CD4-positive, alpha-beta T cell (primary cell): Measurements from ENCODE around the gene LPAR3. TPM values are rescaled to one million over a fixed set of nuclear protein-coding genes. Genes with fewer than 3 reads are reported as not detected.

Source experiments
- ATAC-seq: fragments of 200-7000 bp; cut with Tn5 transposase; one replicate; pipeline ENCODE4 v1.10.0; 2022; ENCODE audit warnings: mild to moderate bottlenecking; ENCODE audit not compliant: poor library complexity
- CTCF ChIA-PET: fragments of 350-600 bp; sonication (Branson Sonifier 250); formaldehyde crosslinking; loops from one replicate; lab custom pipeline; 2021; ENCODE audit warnings: antibody characterized with exemption, inconsistent platforms; lab: Charles Lee
- POLR2A ChIA-PET: fragments of 350-600 bp; sonication (Branson Sonifier 250); formaldehyde crosslinking; loops from one replicate; lab custom pipeline; 2021; ENCODE audit warnings: antibody characterized with exemption, inconsistent platforms; lab: Charles Lee
- DNase-seq, 14 experiments: peaks; one replicate each; pipeline ENCODE4 v3.0.0-alpha.2; 2013 to 2020; ENCODE audit warnings: mixed read lengths in 2 of 14
- H3K27ac ChIP-seq, 2 donors: one replicate each; pipeline versions ENCODE4 v1.5.1 to v1.7.0; 2013; ENCODE audit warnings: low read length in 2 of 2, low read depth in 1 of 2, mild to moderate bottlenecking in 1 of 2
- H3K27me3 ChIP-seq, 2 experiments: 1 replicate in 1 of 2; 2 replicates in 1 of 2; pipeline versions ENCODE4 v1.6.1 to v1.7.0; 2013; ENCODE audit warnings: low read length in 2 of 2, control low read depth in 1 of 2, mild to moderate bottlenecking in 1 of 2, moderate library complexity in 1 of 2; ENCODE audit not compliant: insufficient read depth in 2 of 2, control insufficient read depth in 1 of 2
- H3K36me3 ChIP-seq: one replicate; pipeline ENCODE4 v1.6.1; 2013; ENCODE audit warnings: low read length, control low read depth; ENCODE audit not compliant: insufficient read depth
- H3K4me1 ChIP-seq: one replicate; pipeline ENCODE4 v1.6.1; 2013; ENCODE audit warnings: low read length, control low read depth; ENCODE audit not compliant: insufficient read depth
- H3K4me3 ChIP-seq: one replicate; pipeline ENCODE4 v1.5.1; 2013; ENCODE audit warnings: mild to moderate bottlenecking, low read length, moderate library complexity
- H3K9me3 ChIP-seq, 2 experiments: 1 replicate in 1 of 2; 2 replicates in 1 of 2; pipeline versions ENCODE4 v1.6.1 to v1.7.0; 2013; ENCODE audit warnings: low read length in 2 of 2, mild to moderate bottlenecking in 2 of 2, control low read depth in 1 of 2, moderate library complexity in 1 of 2; ENCODE audit not compliant: control insufficient read depth in 1 of 2, insufficient read depth in 1 of 2
- H3K27ac Mint-ChIP-seq: one replicate; pipeline ENCODE4 v1.8.0; 2020; ENCODE audit warnings: mixed read lengths
- H3K27me3 Mint-ChIP-seq: one replicate; pipeline ENCODE4 v1.8.0; 2021; ENCODE audit warnings: mixed read lengths
- H3K36me3 Mint-ChIP-seq: one replicate; pipeline ENCODE4 v1.8.0; 2021; ENCODE audit warnings: low read depth, mixed read lengths
- H3K4me1 Mint-ChIP-seq: one replicate; pipeline ENCODE4 v1.8.0; 2021; ENCODE audit warnings: low read depth, mixed read lengths
- H3K4me3 Mint-ChIP-seq: one replicate; pipeline ENCODE4 v1.8.0; 2020; ENCODE audit warnings: mild to moderate bottlenecking, mixed read lengths
- H3K9me3 Mint-ChIP-seq: one replicate; pipeline ENCODE4 v1.8.0; 2020; ENCODE audit warnings: mixed read lengths
- intact Hi-C, 2 experiments: fragments of 100-400 bp; cut with DNase I in 1 of 2; cut with micrococcal nuclease in 1 of 2; formaldehyde crosslinking; loops; one replicate each; pipeline versions ENCODE4 v1.15.1 to v1.9.0; 2023 to 2025; cut with DNase I, micrococcal nuclease
- total RNA-seq, 174 experiments: library from RNA in 2 of 174; stranded (reverse) in 2 of 174; gene quantifications; one replicate each; pipeline ENCODE4 v1.2.3 and lab custom pipeline; 2021 to 2026
- TF ChIP-seq, protein P1 (sequence below): fragments of 200-600 bp; IDR thresholded peaks from one replicate; pipeline ENCODE4 v1.8.0; 2022; ENCODE audit warnings: antibody characterized with exemption, mild to moderate bottlenecking

LPAR3 gene
- total RNA-seq, 2 experiments from 2014 or later, result 0.25 to 0.87 TPM

DNA sequence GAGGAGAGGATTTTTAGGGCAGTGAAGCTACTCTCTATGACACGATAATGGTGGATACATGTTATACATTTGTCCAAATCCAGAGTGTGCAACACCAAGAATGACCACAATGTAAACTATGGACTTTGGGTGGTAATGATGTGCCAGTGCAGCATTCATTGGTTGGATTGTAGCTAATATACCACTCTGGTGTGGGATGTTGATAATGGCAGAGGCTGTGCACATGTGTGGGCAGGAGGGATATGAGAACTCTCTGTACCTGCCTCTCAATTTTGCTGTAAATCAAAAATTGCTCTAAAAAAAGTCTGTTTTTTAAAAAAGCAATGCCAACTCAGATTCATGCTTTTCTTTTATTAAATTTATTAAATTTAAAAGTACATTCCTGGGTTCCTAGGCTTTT, 27.2 kb upstream of the LPAR3 start:
- intact Hi-C loops, result no loop called here
- H3K4me1 ChIP-seq, result no peaks in the 10 kb centered on the region
- TF ChIP-seq, protein P1, sequence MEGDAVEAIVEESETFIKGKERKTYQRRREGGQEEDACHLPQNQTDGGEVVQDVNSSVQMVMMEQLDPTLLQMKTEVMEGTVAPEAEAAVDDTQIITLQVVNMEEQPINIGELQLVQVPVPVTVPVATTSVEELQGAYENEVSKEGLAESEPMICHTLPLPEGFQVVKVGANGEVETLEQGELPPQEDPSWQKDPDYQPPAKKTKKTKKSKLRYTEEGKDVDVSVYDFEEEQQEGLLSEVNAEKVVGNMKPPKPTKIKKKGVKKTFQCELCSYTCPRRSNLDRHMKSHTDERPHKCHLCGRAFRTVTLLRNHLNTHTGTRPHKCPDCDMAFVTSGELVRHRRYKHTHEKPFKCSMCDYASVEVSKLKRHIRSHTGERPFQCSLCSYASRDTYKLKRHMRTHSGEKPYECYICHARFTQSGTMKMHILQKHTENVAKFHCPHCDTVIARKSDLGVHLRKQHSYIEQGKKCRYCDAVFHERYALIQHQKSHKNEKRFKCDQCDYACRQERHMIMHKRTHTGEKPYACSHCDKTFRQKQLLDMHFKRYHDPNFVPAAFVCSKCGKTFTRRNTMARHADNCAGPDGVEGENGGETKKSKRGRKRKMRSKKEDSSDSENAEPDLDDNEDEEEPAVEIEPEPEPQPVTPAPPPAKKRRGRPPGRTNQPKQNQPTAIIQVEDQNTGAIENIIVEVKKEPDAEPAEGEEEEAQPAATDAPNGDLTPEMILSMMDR, result no peak
- Mint-ChIP-seq H3K27ac (no peak overlapping the region), H3K4me3 (no peak overlapping the region), H3K4me1 (no peaks in the 10 kb centered on the region), H3K36me3 (no peaks in the 10 kb centered on the region), H3K9me3 (no peaks in the 10 kb centered on the region), H3K27me3 (peaks cover 6% of the 10 kb centered on the region)
- POLR2A ChIA-PET, result no interaction called here
- H3K4me3 ChIP-seq, result no peak overlapping the region
- H3K9me3 ChIP-seq, result no peaks in the 10 kb centered on the region
- CTCF ChIA-PET, result no interaction called here
- H3K27me3 ChIP-seq, result no peaks in the 10 kb centered on the region
- DNase-seq (no peak), ATAC-seq (no peak)
- H3K27ac ChIP-seq, result no peak overlapping the region
- no peaks in the 10 kb centered on the region for H3K36me3 ChIP-seq

DNA sequence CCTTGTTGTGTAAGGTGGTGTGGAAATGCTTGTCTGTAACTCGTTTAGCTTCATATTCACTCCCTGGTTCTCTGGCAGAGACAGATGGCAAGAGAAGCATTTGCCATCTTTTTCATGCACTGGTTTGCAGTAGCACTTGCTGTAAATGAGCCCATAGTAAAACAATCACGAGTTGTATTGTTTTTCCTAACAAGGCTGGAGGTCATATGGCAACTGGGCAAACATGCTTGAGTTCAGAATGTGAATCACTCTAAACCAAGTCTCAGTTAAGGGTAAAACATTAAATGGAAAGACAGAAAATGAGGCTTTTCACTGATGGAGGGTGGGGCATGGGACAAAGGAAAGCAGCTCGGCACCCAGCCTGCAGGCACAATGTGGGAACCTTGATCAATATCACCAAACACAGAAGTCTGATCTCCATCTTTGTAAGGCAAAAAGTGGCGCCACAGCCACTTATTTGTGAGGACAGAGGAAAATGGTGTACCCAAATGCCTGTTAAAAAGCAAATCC, 26.5 kb upstream of the LPAR3 start:
- H3K27me3 ChIP-seq, result no peaks in the 10 kb centered on the region
- intact Hi-C loops, result no loop called here
- H3K36me3 ChIP-seq, result no peaks in the 10 kb centered on the region
- ChIA-PET POLR2A (no interaction called here), CTCF (no interaction called here)
- H3K9me3 Mint-ChIP-seq, result no peaks in the 10 kb centered on the region
- peaks cover 6% of the 10 kb centered on the region for H3K27me3 Mint-ChIP-seq
- no peak overlapping the region for H3K27ac ChIP-seq
- ATAC-seq, result no peak
- no peaks in the 10 kb centered on the region for H3K4me1 Mint-ChIP-seq
- no peak overlapping the region for H3K27ac Mint-ChIP-seq
- no peaks in the 10 kb centered on the region for H3K36me3 Mint-ChIP-seq
- no peaks in the 10 kb centered on the region for H3K4me1 ChIP-seq
- H3K4me3 ChIP-seq, result no peak overlapping the region
- DNase-seq, result no peak
- H3K9me3 ChIP-seq, result no peaks in the 10 kb centered on the region
- TF ChIP-seq, protein P1, result no peak
- no peak overlapping the region for H3K4me3 Mint-ChIP-seq

DNA sequence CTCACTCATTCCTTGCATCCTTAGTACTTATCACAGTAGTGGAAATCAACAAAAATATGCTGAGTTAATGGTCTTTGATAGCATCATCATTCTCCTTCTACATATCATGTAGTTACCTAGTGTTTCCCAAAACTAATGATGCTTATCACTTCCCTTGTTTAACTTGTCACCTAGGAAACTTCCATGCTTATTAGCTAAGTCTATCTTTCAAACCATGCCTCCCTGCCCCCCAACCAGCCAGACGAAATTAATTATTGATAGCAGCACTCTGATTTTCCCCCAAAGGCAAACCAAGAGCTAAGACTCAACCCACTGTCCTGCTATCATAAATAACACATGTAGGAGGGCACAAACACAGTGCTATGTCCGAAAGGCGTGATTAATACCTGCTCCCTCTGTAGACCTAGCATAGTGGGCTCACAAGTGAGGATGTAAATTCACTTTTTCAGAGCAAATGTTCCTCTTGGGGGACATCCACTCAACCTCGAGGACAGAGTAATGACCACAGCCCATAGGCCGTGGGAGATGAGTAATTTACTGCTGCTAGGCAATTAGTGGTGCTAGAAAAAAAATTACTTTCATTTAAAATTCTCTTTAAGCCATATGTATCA, 25.8 kb upstream of the LPAR3 start:
- TF ChIP-seq, protein P1, result no peak
- no peaks in the 10 kb centered on the region for H3K9me3 Mint-ChIP-seq
- ChIA-PET CTCF (no interaction called here), POLR2A (no interaction called here)
- intact Hi-C loops, result no loop called here
- ATAC-seq (no peak), DNase-seq (no peak)
- H3K27ac Mint-ChIP-seq, result no peak overlapping the region
- no peaks in the 10 kb centered on the region for H3K4me1 Mint-ChIP-seq
- Histone ChIP-seq H3K27ac (no peak overlapping the region), H3K36me3 (no peaks in the 10 kb centered on the region), H3K9me3 (no peaks in the 10 kb centered on the region), H3K27me3 (no peaks in the 10 kb centered on the region), H3K4me3 (no peak overlapping the region), H3K4me1 (no peaks in the 10 kb centered on the region)
- H3K27me3 Mint-ChIP-seq, result peaks cover 6% of the 10 kb centered on the region
- no peaks in the 10 kb centered on the region for H3K36me3 Mint-ChIP-seq
- no peak overlapping the region for H3K4me3 Mint-ChIP-seq
